ENCODE data around the gene PRDM16. TPM values are rescaled to one million over a fixed set of nuclear protein-coding genes. Genes with fewer than 3 reads are reported as not detected.

Gene PRDM16
- total RNA-seq, 1 experiment from 2014 or later, result 5.3 TPM

DNA sequence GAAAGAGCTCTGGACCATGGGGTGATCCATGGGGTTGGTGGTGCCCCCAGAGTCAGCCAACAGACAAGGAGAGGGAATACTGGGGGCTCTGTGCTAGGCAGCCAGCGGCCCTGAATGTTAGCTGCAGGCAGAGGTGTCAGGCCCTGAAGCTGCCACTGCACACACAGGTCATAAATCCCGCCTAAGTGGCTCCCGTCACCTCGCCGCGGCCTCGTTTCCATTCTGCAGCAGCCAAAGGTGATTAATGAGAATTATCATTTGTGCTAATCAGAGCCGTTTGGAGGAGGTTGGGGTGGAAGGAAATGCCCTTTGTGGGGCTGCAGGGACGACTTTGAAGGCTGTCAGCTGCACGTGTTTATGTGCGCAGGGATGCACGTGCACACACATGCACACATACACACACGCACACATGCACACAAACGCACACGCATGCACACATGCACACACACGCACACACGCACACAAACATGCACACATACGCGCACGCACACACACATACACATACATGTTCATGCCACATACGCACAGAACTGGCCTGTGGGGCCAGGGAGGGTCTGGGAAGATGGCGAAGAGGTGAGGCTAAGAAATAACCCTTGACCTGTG, 296.6 kb downstream of the PRDM16 start:
- H3K36me3 ChIP-seq (ENCODE audit: control insufficient read depth, insufficient read depth, low read length), result no peaks in the 10 kb centered on the region
- no peaks in the 10 kb centered on the region for H3K27me3 ChIP-seq (replicated peaks; ENCODE audit: control insufficient read depth, insufficient read depth, low read length)
- H3K9me3 ChIP-seq, result no peaks in the 10 kb centered on the region
- no peaks in the 10 kb centered on the region for H3K4me1 Mint-ChIP-seq (ENCODE audit: low read depth, unreplicated experiment)
- peaks cover 5% of the 10 kb centered on the region for H3K36me3 Mint-ChIP-seq (ENCODE audit: insufficient read depth, unreplicated experiment)
- BruUV-seq (replicated peaks), result no TSS peak
- no peak overlapping the region for H3K27ac Mint-ChIP-seq (ENCODE audit: unreplicated experiment)
- intact Hi-C loops (cut with micrococcal nuclease; ENCODE audit: unreplicated experiment), result no loop called here
- no peak overlapping the region for H3K4me3 ChIP-seq (ENCODE audit: low read depth, low read length)
- DNase-seq, result no peak
- H3K9me3 Mint-ChIP-seq (ENCODE audit: unreplicated experiment), result no peaks in the 10 kb centered on the region
- no peaks in the 10 kb centered on the region for H3K4me1 ChIP-seq
- ChIA-PET POLR2A (no interaction called here), CTCF (no interaction called here)
- H3K4me3 Mint-ChIP-seq (ENCODE audit: unreplicated experiment), result no peak overlapping the region
- TF ChIP-seq, protein P1, sequence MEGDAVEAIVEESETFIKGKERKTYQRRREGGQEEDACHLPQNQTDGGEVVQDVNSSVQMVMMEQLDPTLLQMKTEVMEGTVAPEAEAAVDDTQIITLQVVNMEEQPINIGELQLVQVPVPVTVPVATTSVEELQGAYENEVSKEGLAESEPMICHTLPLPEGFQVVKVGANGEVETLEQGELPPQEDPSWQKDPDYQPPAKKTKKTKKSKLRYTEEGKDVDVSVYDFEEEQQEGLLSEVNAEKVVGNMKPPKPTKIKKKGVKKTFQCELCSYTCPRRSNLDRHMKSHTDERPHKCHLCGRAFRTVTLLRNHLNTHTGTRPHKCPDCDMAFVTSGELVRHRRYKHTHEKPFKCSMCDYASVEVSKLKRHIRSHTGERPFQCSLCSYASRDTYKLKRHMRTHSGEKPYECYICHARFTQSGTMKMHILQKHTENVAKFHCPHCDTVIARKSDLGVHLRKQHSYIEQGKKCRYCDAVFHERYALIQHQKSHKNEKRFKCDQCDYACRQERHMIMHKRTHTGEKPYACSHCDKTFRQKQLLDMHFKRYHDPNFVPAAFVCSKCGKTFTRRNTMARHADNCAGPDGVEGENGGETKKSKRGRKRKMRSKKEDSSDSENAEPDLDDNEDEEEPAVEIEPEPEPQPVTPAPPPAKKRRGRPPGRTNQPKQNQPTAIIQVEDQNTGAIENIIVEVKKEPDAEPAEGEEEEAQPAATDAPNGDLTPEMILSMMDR (IDR thresholded peaks at IDR 0.05; ENCODE audit: insufficient read depth in 1 of 2, low read depth in 1 of 2, low read length in 1 of 2, severe bottlenecking in 1 of 2, unreplicated experiment in 1 of 2), result no peak
- H3K27me3 Mint-ChIP-seq (ENCODE audit: insufficient read depth, unreplicated experiment), result no peaks in the 10 kb centered on the region

DNA sequence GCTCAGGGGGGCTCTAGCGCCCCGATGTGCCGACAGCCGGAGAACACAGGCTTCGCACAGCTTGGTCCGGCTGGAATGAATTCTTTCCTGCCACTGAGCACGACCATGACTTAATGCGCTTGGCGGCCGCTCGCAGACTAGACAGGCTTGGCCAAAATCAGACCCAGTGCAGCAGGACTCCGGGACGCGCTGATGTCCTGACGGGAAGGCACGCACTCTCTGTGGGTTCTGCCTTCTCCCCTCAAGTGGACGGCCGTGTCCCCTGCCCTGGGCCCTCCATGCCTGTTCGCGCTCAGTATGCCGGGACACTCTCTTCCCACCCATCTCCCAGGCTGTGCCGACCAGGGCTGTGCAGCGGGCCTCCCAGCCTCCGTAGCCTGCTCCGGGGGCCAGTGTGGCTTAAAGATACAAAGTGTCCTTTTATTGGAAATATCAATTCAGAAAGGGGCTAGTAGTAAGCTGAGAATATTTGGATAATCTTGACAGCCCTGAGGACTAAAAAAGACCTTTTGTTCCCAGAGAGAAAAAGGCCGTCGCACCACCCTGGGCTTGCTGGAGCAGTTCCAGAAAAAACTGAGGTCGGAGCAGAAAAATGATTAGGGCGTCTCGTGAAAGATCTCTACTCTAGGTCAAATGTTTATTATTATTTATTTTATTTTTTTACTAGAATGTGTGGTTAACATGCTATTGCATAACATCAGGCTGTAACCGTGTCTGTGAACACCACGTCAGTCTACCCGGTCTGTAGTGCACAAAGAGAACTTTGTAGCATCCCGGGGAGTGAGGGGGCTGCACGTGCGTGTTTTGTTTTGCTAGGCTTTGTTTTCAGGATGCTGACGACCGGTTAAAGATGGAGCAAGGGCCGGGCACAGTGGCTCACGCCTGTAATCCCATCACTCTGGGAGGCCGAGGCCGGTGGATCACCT, 297.4 kb downstream of the PRDM16 start:
- Histone ChIP-seq H3K4me3 (ENCODE audit: low read depth, low read length) (no peak overlapping the region), H3K36me3 (ENCODE audit: control insufficient read depth, insufficient read depth, low read length) (no peaks in the 10 kb centered on the region), H3K9me3 (no peaks in the 10 kb centered on the region), H3K4me1 (no peaks in the 10 kb centered on the region), H3K27me3 (replicated peaks; ENCODE audit: control insufficient read depth, insufficient read depth, low read length) (no peaks in the 10 kb centered on the region)
- ChIA-PET CTCF (no interaction called here), POLR2A (no interaction called here)
- H3K36me3 Mint-ChIP-seq (ENCODE audit: insufficient read depth, unreplicated experiment), result peaks cover 5% of the 10 kb centered on the region
- H3K4me1 Mint-ChIP-seq (ENCODE audit: low read depth, unreplicated experiment), result no peaks in the 10 kb centered on the region
- no peak for DNase-seq
- no TSS peak for BruUV-seq (replicated peaks)
- peaks cover 6% of the 10 kb centered on the region for H3K9me3 Mint-ChIP-seq (ENCODE audit: unreplicated experiment)
- peaks cover 5% of the 10 kb centered on the region for H3K27me3 Mint-ChIP-seq (ENCODE audit: insufficient read depth, unreplicated experiment)
- H3K4me3 Mint-ChIP-seq (ENCODE audit: unreplicated experiment), result no peak overlapping the region
- no peak overlapping the region for H3K27ac Mint-ChIP-seq (ENCODE audit: unreplicated experiment)
- intact Hi-C loops (cut with micrococcal nuclease; ENCODE audit: unreplicated experiment), result no loop called here
- TF ChIP-seq, protein P1 (IDR thresholded peaks at IDR 0.05; ENCODE audit: insufficient read depth in 1 of 2, low read depth in 1 of 2, low read length in 1 of 2, severe bottlenecking in 1 of 2, unreplicated experiment in 1 of 2), result no peak

DNA sequence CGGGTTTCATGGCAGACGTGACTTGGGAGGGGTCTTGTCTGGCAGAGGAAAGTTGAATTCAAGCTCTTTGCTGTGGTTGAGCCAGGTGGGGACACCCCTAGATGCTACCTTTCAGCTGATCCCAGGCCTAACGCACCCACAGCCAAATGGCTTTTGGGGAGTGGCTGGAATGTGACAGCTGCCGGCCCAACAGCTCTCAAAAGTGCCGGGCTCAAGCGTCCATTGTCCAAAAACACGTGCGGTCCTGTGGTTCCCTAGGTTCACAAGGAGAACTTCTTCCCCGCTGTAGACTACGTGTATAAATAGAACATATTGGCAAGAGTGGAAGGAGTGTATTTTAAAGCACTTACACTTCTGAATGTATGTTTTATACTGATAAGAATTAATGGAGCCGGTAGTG, 298.4 kb downstream of the PRDM16 start:
- H3K4me3 Mint-ChIP-seq (ENCODE audit: unreplicated experiment), result no peak overlapping the region
- BruUV-seq (replicated peaks), result no TSS peak
- no peaks in the 10 kb centered on the region for H3K4me1 Mint-ChIP-seq (ENCODE audit: low read depth, unreplicated experiment)

More for the DNA sequence above, 298.4 kb downstream of the PRDM16 start:
- no peaks in the 10 kb centered on the region for H3K9me3 ChIP-seq
- H3K9me3 Mint-ChIP-seq (ENCODE audit: unreplicated experiment), result peaks cover 9% of the 10 kb centered on the region
- no peak for DNase-seq
- no peaks in the 10 kb centered on the region for H3K36me3 ChIP-seq (ENCODE audit: control insufficient read depth, insufficient read depth, low read length)
- POLR2A ChIA-PET, result no interaction called here
- TF ChIP-seq, protein P1 (IDR thresholded peaks at IDR 0.05; ENCODE audit: insufficient read depth in 1 of 2, low read depth in 1 of 2, low read length in 1 of 2, severe bottlenecking in 1 of 2, unreplicated experiment in 1 of 2), result no peak
- CTCF ChIA-PET, result no interaction called here
- peaks cover 5% of the 10 kb centered on the region for H3K27me3 Mint-ChIP-seq (ENCODE audit: insufficient read depth, unreplicated experiment)
- H3K27ac Mint-ChIP-seq (ENCODE audit: unreplicated experiment), result no peak overlapping the region
- no peaks in the 10 kb centered on the region for H3K27me3 ChIP-seq (replicated peaks; ENCODE audit: control insufficient read depth, insufficient read depth, low read length)
- H3K36me3 Mint-ChIP-seq (ENCODE audit: insufficient read depth, unreplicated experiment), result peaks cover 1% of the 10 kb centered on the region
- no peak overlapping the region for H3K4me3 ChIP-seq (ENCODE audit: low read depth, low read length)
- intact Hi-C loops (cut with micrococcal nuclease; ENCODE audit: unreplicated experiment), result no loop called here
- no peaks in the 10 kb centered on the region for H3K4me1 ChIP-seq
